NCI-H1417 treated with DMSO at 0.1 percent for 48 hours (cell line): ENCODE data around the gene RBM24.

Experiments
- DNase-seq: peaks from one replicate; lab custom pipeline; 2025; lab: John Stamatoyannopoulos, UW

The RBM24 gene

GRCh38 chr6:17343215-17343614 is 62.1 kb downstream of the RBM24 start:
- DNase-seq: no peak
